ENCODE measurements around the gene ITGAE.

- TF ChIP-seq CTCF (conservative IDR thresholded peaks at IDR 0.05; ENCODE audit: low read length), result no peak
- no peak for TF ChIP-seq EZH2phosphoT487 (IDR thresholded peaks at IDR 0.05; ENCODE audit: borderline replicate concordance)
These were observed 68.8 kb downstream of the ITGAE start for GRCh38 chr17:3732210-3732621.

Measured in Loucy (cell line).